AG04450 (cell line): ENCODE measurements around the gene BCKDK. TPM values are rescaled to one million over a fixed set of nuclear protein-coding genes. Genes with fewer than 3 reads are reported as not detected.

ENCODE experiments used
- CTCF ChIA-PET: fragments of 300-600, 350-600 bp; formaldehyde crosslinking; extraction: SDS; loops from one replicate; lab custom pipeline; 2022; ENCODE audit warnings: antibody characterized with exemption, inconsistent platforms; lab: Charles Lee
- POLR2A ChIA-PET: fragments of 350-600 bp; formaldehyde crosslinking; extraction: SDS; loops from one replicate; lab custom pipeline; 2021; ENCODE audit warnings: antibody characterized with exemption, inconsistent platforms; lab: Yijun Ruan, JAX
- DNase-seq: peaks from one replicate; pipeline ENCODE4 v3.0.0-alpha.2; 2011; ENCODE audit warnings: low read depth, low spot score
- H3K27ac ChIP-seq: one replicate; pipeline ENCODE4 v1.5.1; 2012; ENCODE audit warnings: low read depth, low read length, control low read depth
- H3K27me3 ChIP-seq: one replicate; pipeline ENCODE4 v1.6.0; 2012; ENCODE audit warnings: low read length; ENCODE audit not compliant: control insufficient read depth, insufficient read depth
- H3K4me3 ChIP-seq: 2 replicates; pipeline ENCODE4 v1.5.1; 2011; ENCODE audit warnings: mild to moderate bottlenecking, low read depth, low read length, control low read depth
- H3K9me3 ChIP-seq: 2 replicates; pipeline ENCODE4 v1.5.1; 2012; ENCODE audit warnings: low read length; ENCODE audit not compliant: control insufficient read depth, insufficient read depth
- CTCF ChIP-seq: IDR thresholded peaks from 2 replicates; pipeline ENCODE4 v1.5.1; 2011; ENCODE audit warnings: low read depth, low read length, control low read depth, inconsistent platforms
- polyA plus RNA-seq: library from polyadenylated mRNA; depleted of rRNA; stranded (reverse); fragments of >200 nt; gene quantifications from 2 replicates; pipeline ENCODE4 v1.2.3, GENCODE V29; 2011

Gene BCKDK
- polyA plus RNA-seq, 1 experiment = 31.6 TPM

DNA sequence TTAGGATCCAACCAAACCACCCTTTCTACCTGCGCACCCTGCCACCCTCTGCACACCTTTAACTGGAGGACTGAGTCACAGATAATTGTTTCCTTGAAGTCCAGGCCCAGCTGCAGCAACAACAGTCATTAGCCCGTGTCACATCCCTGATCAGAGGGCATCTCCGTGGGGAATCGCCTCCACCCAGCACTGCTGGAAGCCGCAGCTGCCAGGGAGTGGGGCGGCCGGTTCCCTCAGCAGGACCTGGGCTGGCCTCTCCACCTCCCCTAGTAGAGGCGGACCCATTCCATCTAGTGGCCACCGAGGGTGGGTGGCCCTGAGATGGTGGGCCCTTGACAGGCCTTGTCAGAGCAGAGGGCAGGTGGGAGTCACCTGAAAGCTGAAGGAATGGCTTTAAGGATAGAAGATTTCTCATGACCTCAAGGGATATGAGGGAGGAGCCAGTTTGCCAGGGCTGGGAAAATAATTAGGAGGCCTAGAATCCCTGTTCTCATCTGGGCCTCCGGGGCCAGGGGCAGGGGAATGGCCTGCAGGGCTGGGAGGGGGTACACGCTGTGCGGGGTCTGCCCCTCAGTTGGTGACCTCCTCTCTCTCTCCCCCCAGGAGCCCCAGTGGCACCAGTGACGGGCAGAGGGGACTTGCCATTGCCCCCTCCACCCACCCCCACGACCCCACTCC is 25.7 kb upstream of the BCKDK start:
- no peak for TF ChIP-seq CTCF
- Histone ChIP-seq H3K9me3 (no peaks in the 10 kb centered on the region; the same call in 1 of the 2 replicates), H3K27me3 (no peaks in the 10 kb centered on the region), H3K4me3 (no peak overlapping the region), H3K27ac (no peak overlapping the region)
- POLR2A ChIA-PET = no interaction called here
- CTCF ChIA-PET = interaction anchor here (0.6 kb wide), 1 partner anchor 378 kb away, joined by 4 read pairs; no protein-coding TSS in a partner anchor
- no peak for DNase-seq

DNA sequence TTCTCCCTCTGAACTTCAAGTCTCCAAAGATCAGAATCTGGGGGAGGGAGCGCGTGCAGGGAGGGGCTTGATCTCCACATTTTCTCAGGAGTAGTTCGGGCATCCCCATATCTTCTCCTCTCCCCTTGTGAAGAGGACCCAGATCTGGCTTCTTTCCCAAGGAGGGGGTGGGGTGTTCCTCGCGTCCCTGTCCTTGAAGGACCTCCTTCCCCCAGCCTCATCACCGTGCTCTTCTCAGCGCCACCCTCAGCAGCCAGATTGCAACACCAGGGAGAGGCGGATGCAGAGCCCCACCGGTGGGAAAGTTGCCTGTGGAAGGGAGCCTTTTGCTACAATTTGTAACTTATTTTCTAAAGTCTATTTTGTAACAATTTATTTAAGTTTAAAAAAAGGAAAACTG is 25.1 kb upstream of the BCKDK start:
- no peak for TF ChIP-seq CTCF
- no peak overlapping the region for H3K4me3 ChIP-seq
- no peak overlapping the region for H3K27ac ChIP-seq
- no peaks in the 10 kb centered on the region; the same call in 1 of the 2 replicates for H3K9me3 ChIP-seq
- no peaks in the 10 kb centered on the region for H3K27me3 ChIP-seq
- CTCF ChIA-PET = interaction anchor here (0.6 kb wide), 1 partner anchor 378 kb away, joined by 4 read pairs; no protein-coding TSS in a partner anchor
- POLR2A ChIA-PET = no interaction called here
- DNase-seq = no peak

DNA sequence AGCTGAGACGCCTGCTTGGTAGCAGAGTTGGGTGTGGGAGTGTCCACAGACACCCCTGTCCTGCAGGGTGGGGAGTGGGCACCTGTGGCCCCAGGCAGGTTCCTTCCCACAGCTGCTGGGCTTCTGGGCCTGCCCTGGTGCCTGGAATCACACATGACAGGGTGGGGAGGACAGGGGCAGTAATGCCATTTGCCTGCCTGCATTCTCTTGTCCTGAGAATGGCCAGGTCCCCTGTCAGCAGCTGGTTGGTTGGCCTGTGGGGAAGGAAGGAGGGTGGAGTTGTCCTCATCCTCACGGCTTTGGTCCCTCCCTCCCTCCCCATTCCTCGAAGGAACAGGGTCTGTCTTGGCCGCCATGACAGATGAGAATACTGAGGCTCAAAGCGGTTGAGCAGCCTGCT is 24.6 kb upstream of the BCKDK start:
- ChIA-PET POLR2A (no interaction called here), CTCF (interaction anchor here (0.6 kb wide), 1 partner anchor 377 kb away, joined by 4 read pairs; no protein-coding TSS in a partner anchor)
- no peak for TF ChIP-seq CTCF
- no peaks in the 10 kb centered on the region for H3K27me3 ChIP-seq
- no peaks in the 10 kb centered on the region; the same call in 1 of the 2 replicates for H3K9me3 ChIP-seq
- H3K27ac ChIP-seq = no peak overlapping the region
- no peak overlapping the region for H3K4me3 ChIP-seq
- no peak for DNase-seq

- DNase-seq = no peak
- CTCF ChIA-PET = interaction anchor here (0.8 kb wide), 1 partner anchor 59 kb away, joined by 3 read pairs; no protein-coding TSS in a partner anchor
- no peak for TF ChIP-seq CTCF
- no peaks in the 10 kb centered on the region for H3K27me3 ChIP-seq
- POLR2A ChIA-PET = no interaction called here
- no peaks in the 10 kb centered on the region; the same call in 1 of the 2 replicates for H3K9me3 ChIP-seq
- no peak overlapping the region for H3K4me3 ChIP-seq
- no peak overlapping the region for H3K27ac ChIP-seq
Measured at GRCh38 chr16:31083981-31084380, 24.2 kb upstream of the BCKDK start.
